ENCODE data around the gene STK17B.

DNA sequence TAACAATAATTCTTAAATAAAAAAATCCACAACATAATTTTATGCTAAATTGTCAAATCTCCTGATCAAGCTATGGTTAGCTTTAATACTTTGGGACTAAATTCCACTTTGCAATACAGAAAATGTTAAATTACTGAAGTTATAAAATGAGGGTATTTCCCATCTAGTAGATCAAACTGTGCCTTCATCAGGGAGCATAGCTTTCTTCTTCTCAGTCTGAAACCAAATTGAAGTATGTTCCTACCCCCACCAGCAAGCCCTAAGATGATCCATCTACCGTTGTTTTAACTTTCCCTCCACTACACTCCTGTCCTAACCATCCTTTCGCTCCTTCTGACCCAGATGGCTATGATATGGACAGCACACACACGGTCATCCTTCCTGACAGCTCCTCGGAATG lies 24.4 kb upstream of the STK17B start:
- TF ChIP-seq, protein P1, sequence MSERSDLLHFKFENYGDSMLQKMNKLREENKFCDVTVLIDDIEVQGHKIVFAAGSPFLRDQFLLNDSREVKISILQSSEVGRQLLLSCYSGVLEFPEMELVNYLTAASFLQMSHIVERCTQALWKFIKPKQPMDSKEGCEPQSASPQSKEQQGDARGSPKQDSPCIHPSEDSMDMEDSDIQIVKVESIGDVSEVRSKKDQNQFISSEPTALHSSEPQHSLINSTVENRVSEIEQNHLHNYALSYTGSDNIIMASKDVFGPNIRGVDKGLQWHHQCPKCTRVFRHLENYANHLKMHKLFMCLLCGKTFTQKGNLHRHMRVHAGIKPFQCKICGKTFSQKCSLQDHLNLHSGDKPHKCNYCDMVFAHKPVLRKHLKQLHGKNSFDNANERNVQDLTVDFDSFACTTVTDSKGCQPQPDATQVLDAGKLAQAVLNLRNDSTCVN (tag by site-specific recombination; optimal IDR thresholded peaks at IDR 0.05), result no peak
- TF ChIP-seq KLF10 (tag by site-specific recombination; IDR thresholded peaks at IDR 0.05), result no peak
- TF ChIP-seq, protein P2, sequence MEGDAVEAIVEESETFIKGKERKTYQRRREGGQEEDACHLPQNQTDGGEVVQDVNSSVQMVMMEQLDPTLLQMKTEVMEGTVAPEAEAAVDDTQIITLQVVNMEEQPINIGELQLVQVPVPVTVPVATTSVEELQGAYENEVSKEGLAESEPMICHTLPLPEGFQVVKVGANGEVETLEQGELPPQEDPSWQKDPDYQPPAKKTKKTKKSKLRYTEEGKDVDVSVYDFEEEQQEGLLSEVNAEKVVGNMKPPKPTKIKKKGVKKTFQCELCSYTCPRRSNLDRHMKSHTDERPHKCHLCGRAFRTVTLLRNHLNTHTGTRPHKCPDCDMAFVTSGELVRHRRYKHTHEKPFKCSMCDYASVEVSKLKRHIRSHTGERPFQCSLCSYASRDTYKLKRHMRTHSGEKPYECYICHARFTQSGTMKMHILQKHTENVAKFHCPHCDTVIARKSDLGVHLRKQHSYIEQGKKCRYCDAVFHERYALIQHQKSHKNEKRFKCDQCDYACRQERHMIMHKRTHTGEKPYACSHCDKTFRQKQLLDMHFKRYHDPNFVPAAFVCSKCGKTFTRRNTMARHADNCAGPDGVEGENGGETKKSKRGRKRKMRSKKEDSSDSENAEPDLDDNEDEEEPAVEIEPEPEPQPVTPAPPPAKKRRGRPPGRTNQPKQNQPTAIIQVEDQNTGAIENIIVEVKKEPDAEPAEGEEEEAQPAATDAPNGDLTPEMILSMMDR (tag by site-specific recombination; IDR thresholded peaks at IDR 0.05), result no peak
- TF ChIP-seq, protein P3, sequence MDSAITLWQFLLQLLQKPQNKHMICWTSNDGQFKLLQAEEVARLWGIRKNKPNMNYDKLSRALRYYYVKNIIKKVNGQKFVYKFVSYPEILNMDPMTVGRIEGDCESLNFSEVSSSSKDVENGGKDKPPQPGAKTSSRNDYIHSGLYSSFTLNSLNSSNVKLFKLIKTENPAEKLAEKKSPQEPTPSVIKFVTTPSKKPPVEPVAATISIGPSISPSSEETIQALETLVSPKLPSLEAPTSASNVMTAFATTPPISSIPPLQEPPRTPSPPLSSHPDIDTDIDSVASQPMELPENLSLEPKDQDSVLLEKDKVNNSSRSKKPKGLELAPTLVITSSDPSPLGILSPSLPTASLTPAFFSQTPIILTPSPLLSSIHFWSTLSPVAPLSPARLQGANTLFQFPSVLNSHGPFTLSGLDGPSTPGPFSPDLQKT (IDR thresholded peaks at IDR 0.05; ENCODE audit: borderline replicate concordance, low read depth, low read length), result no peak
- no peak for TF ChIP-seq YY1 (tag by site-specific recombination; IDR thresholded peaks at IDR 0.05)
- TF ChIP-seq ZNF324 (tag by site-specific recombination; IDR thresholded peaks at IDR 0.05), result no peak
- TF ChIP-seq, protein P4, sequence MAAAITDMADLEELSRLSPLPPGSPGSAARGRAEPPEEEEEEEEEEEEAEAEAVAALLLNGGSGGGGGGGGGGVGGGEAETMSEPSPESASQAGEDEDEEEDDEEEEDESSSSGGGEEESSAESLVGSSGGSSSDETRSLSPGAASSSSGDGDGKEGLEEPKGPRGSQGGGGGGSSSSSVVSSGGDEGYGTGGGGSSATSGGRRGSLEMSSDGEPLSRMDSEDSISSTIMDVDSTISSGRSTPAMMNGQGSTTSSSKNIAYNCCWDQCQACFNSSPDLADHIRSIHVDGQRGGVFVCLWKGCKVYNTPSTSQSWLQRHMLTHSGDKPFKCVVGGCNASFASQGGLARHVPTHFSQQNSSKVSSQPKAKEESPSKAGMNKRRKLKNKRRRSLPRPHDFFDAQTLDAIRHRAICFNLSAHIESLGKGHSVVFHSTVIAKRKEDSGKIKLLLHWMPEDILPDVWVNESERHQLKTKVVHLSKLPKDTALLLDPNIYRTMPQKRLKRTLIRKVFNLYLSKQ (tag by site-specific recombination; IDR thresholded peaks at IDR 0.05; ENCODE audit: borderline replicate concordance), result no peak
- no peak for TF ChIP-seq ZNF404 (tag by site-specific recombination; IDR thresholded peaks at IDR 0.05)
- no peak for TF ChIP-seq ZNF585B (tag by site-specific recombination; IDR thresholded peaks at IDR 0.05)
- TF ChIP-seq, protein P5, sequence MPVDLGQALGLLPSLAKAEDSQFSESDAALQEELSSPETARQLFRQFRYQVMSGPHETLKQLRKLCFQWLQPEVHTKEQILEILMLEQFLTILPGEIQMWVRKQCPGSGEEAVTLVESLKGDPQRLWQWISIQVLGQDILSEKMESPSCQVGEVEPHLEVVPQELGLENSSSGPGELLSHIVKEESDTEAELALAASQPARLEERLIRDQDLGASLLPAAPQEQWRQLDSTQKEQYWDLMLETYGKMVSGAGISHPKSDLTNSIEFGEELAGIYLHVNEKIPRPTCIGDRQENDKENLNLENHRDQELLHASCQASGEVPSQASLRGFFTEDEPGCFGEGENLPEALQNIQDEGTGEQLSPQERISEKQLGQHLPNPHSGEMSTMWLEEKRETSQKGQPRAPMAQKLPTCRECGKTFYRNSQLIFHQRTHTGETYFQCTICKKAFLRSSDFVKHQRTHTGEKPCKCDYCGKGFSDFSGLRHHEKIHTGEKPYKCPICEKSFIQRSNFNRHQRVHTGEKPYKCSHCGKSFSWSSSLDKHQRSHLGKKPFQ (tag by site-specific recombination; IDR thresholded peaks at IDR 0.05), result no peak
- no peak for TF ChIP-seq ZNF530 (tag by site-specific recombination; IDR thresholded peaks at IDR 0.05; ENCODE audit: low read depth)
